Mesangial cell (primary cell): ENCODE data around the gene NRM. TPM values are rescaled to one million over a fixed set of nuclear protein-coding genes. Genes with fewer than 3 reads are reported as not detected.

ENCODE experiments used
- total RNA-seq: library from RNA; depleted of rRNA; stranded (reverse); fragments of >200 nt; gene quantifications from 2 replicates; pipeline ENCODE4 v1.2.3, GENCODE V29; 2015

Gene NRM
- total RNA-seq, result 17.7 and 26.2 TPM in 2 replicates

GRCh38 chr6:30690403-30691207 lies at the start of gene NRM:
Gene NRM (minus strand): TSS chr6:30690984. CDS start chr6:30690974, 10 bp downstream.

GRCh38 chr6:30719791-30720737 lies 29.3 kb upstream of the NRM start, which contains the start of gene TUBB:
Gene TUBB (plus strand): TSS chr6:30720352. CDS start chr6:30720507, 155 bp downstream.

GRCh38 chr6:30717129-30717844 lies 26.5 kb upstream of the NRM start, which contains the start of gene MDC1:
Gene MDC1 (minus strand): TSS chr6:30717281. CDS start chr6:30715175, 2,106 bp downstream.

GRCh38 chr6:30686009-30686907 lies 4.5 kb downstream of the NRM start, which contains the start of gene PPP1R18:
Gene PPP1R18 (minus strand): TSS chr6:30686645. CDS start chr6:30686018, 627 bp downstream.

GRCh38 chr6:30672445-30673253 lies 18.1 kb downstream of the NRM start, which contains the start of gene DHX16:
Gene DHX16 (minus strand): TSS chr6:30673006. CDS start chr6:30672841, 165 bp downstream.

GRCh38 chr6:30646450-30647241 lies 44.1 kb downstream of the NRM start, which contains the start of gene C6orf136:
Gene C6orf136 (plus strand): TSS chr6:30647133. CDS start chr6:30647232, 99 bp downstream.

Other genes starting within 250 kb of the NRM start
- gene HLA-E, start 201.5 kb downstream of the NRM start, total RNA-seq, result 66.3 and 166 TPM in 2 replicates
- 42.0 and 44.0 TPM in 2 replicates for gene GNL1, start 134.5 kb downstream of the NRM start, total RNA-seq
- gene PRR3, start 133.7 kb downstream of the NRM start, total RNA-seq, result 9.3 and 9.8 TPM in 2 replicates
- 32.1 and 37.8 TPM in 2 replicates for gene ABCF1, start 119.5 kb downstream of the NRM start, total RNA-seq
- 22.0 and 36.1 TPM in 2 replicates for gene PPP1R10, start 73.7 kb downstream of the NRM start, total RNA-seq
- gene MRPS18B, start 73.1 kb downstream of the NRM start, total RNA-seq, result 52.4 and 67.6 TPM in 2 replicates
- gene ATAT1, start 64.1 kb downstream of the NRM start, total RNA-seq, result 5.1 and 9.0 TPM in 2 replicates
- gene C6orf136, start 43.9 kb downstream of the NRM start, total RNA-seq, result 8.0 and 10.0 TPM in 2 replicates
- gene DHX16, start 18.0 kb downstream of the NRM start, total RNA-seq, result 23.3 and 33.4 TPM in 2 replicates
- 60.1 and 75.4 TPM in 2 replicates for gene PPP1R18, start 4.3 kb downstream of the NRM start, total RNA-seq
- 9.9 and 14.3 TPM in 2 replicates for gene MDC1, start 26.3 kb upstream of the NRM start, total RNA-seq
- gene TUBB, start 29.4 kb upstream of the NRM start, total RNA-seq, result 856 and 2,016 TPM in 2 replicates
- gene FLOT1, start 51.7 kb upstream of the NRM start, total RNA-seq, result 127 and 150 TPM in 2 replicates
- 123 and 201 TPM in 2 replicates for gene IER3, start 53.6 kb upstream of the NRM start, total RNA-seq
- gene DDR1, start 193.5 kb upstream of the NRM start, total RNA-seq, result 55.7 and 224 TPM in 2 replicates
- gene GTF2H4, start 217.2 kb upstream of the NRM start, total RNA-seq, result 21.0 and 27.5 TPM in 2 replicates
- 26.1 and 43.4 TPM in 2 replicates for gene VARS2, start 223.3 kb upstream of the NRM start, total RNA-seq
- gene SFTA2, start 241.2 kb upstream of the NRM start, total RNA-seq, result not detected in 2 replicates
- not detected in 2 replicates for gene MUCL3, start 250.0 kb upstream of the NRM start, total RNA-seq